ENCODE measurements around the gene PLA2R1. TPM values are rescaled to one million over a fixed set of nuclear protein-coding genes. Genes with fewer than 3 reads are reported as not detected.

PLA2R1 gene
- polyA plus RNA-seq, 3 donors = not detected

DNA sequence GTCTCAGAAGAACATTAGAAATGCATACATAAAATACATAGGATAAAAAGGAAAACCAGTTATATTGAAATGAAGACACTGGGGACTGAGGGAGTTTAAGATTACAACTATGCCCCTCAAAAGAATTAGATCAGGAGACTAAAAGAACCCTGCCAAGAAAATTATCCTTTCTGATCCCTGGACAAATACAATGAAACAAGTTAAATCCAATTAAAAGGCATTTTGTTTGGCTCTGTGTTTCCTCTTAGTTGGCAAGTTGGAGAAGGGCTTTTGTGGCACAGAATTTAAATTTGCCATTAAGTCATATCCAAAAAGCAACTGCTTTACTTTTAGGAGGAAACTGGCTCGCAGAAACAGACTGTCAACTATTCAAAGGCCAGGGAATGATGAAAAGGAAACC is 165.3 kb downstream of the PLA2R1 start:
- Histone ChIP-seq H3K9me3 (replicated peaks in 1 of 2; ENCODE audit: control insufficient read depth in 1 of 2, insufficient read depth in 1 of 2, low read length in 2 of 2) (no peaks in the 10 kb centered on the region), H3K27ac (ENCODE audit: low read depth in 1 of 2, low read length in 2 of 2) (no peak overlapping the region), H3K4me3 (replicated peaks in 1 of 3; ENCODE audit: low read depth in 2 of 3, low read length in 3 of 3) (no peak overlapping the region), H2AFZ (ENCODE audit: insufficient read depth, low read depth, low read length, poor library complexity, severe bottlenecking) (no peak overlapping the region), H3K9ac (ENCODE audit: insufficient read depth, low read length, poor library complexity, severe bottlenecking) (no peak overlapping the region), H3K36me3 (replicated peaks in 1 of 2; ENCODE audit: control insufficient read depth in 1 of 2, insufficient read depth in 2 of 2, low read length in 2 of 2) (peaks cover 5 to 48% of the 10 kb centered on the region in 2 donors), H3K79me2 (ENCODE audit: insufficient read depth, low read length) (peaks cover 34% of the 10 kb centered on the region), H3K4me1 (ENCODE audit: control insufficient read depth in 1 of 2, insufficient read depth in 2 of 2, low read length in 2 of 2) (peaks cover 19 to 24% of the 10 kb centered on the region in 2 donors), H3K4me2 (replicated peaks; ENCODE audit: extremely low read depth, low read length, poor library complexity, severe bottlenecking) (no peak overlapping the region), H3K27me3 (ENCODE audit: control insufficient read depth in 2 of 2, insufficient read depth in 2 of 2, low read length in 2 of 2) (no peaks in the 10 kb centered on the region), H4K20me1 (ENCODE audit: insufficient read depth, low read length) (peaks cover 6% of the 10 kb centered on the region)
- Mint-ChIP-seq H3K4me1 (peaks cover 32% of the 10 kb centered on the region), H3K27ac (peak overlapping the region in 1 of 7 donors; percentile 61), H3K4me3 (no peak overlapping the region), H3K9me3 (no peaks in the 10 kb centered on the region), H3K27me3 (ENCODE audit: low read depth in 3 of 3) (no peaks in the 10 kb centered on the region), H3K36me3 (peaks cover 28 to 39% of the 10 kb centered on the region in 2 donors)
- DNase-seq = no peak
- no CpG with 5 or more reads among the region's 1 CpG for WGBS (ENCODE audit: insufficient coverage)
- intact Hi-C loops (cut with micrococcal nuclease) = no loop called here
- TF ChIP-seq, protein P1, sequence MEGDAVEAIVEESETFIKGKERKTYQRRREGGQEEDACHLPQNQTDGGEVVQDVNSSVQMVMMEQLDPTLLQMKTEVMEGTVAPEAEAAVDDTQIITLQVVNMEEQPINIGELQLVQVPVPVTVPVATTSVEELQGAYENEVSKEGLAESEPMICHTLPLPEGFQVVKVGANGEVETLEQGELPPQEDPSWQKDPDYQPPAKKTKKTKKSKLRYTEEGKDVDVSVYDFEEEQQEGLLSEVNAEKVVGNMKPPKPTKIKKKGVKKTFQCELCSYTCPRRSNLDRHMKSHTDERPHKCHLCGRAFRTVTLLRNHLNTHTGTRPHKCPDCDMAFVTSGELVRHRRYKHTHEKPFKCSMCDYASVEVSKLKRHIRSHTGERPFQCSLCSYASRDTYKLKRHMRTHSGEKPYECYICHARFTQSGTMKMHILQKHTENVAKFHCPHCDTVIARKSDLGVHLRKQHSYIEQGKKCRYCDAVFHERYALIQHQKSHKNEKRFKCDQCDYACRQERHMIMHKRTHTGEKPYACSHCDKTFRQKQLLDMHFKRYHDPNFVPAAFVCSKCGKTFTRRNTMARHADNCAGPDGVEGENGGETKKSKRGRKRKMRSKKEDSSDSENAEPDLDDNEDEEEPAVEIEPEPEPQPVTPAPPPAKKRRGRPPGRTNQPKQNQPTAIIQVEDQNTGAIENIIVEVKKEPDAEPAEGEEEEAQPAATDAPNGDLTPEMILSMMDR (IDR thresholded peaks at IDR 0.05) = no peak

DNA sequence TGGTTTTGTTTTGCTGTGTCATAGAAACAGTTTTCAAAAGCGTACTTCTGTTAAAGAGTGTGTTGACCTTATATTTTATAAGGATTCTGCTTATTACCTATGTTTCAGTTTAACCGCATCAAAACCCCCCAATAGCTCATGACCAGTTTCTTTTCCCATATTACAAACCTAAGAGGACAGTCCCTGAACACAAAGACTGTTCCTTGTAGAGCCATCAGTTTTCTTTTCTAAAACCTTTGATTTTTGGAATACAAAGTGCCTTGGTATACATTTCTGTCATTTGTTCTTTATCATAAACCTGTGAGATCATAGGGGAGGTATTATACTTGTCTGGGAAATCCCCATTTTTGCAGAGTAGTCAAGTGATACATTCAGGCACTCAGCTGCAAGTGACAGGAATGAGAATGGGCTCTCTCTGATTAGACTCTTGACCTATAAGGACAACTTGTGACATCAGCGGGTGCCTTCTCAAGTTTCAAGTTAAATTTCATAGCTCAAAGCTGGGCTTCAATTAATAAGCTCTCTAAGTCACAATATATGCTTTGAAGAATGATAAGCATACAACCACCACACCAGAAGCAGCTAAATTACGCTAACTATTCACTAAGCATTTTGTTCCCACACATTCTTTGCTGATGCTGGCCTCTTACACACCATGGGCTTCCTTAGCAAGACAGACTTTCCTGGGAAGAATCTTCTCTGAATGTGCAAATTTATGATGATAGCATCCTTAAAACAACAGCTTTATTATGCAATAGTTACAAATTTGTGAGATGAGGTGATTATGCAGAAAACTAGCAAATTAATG is 167.0 kb downstream of the PLA2R1 start:
- peaks cover 6% of the 10 kb centered on the region for H4K20me1 ChIP-seq (ENCODE audit: insufficient read depth, low read length)
- no peak overlapping the region for H3K9ac ChIP-seq (ENCODE audit: insufficient read depth, low read length, poor library complexity, severe bottlenecking)
- Mint-ChIP-seq H3K4me3 (no peak overlapping the region), H3K27me3 (ENCODE audit: low read depth in 3 of 3) (no peaks in the 10 kb centered on the region), H3K4me1 (peaks cover 34% of the 10 kb centered on the region), H3K27ac (no peak overlapping the region), H3K9me3 (no peaks in the 10 kb centered on the region), H3K36me3 (peaks cover 27 to 35% of the 10 kb centered on the region in 2 donors)
- TF ChIP-seq, protein P1 (IDR thresholded peaks at IDR 0.05) = no peak
- H3K4me3 ChIP-seq (replicated peaks in 1 of 3; ENCODE audit: low read depth in 2 of 3, low read length in 3 of 3) = no peak overlapping the region
- peaks cover 5 to 51% of the 10 kb centered on the region in 2 donors for H3K36me3 ChIP-seq (replicated peaks in 1 of 2; ENCODE audit: control insufficient read depth in 1 of 2, insufficient read depth in 2 of 2, low read length in 2 of 2)
- no peaks in the 10 kb centered on the region for H3K9me3 ChIP-seq (replicated peaks in 1 of 2; ENCODE audit: control insufficient read depth in 1 of 2, insufficient read depth in 1 of 2, low read length in 2 of 2)
- no peak overlapping the region for H3K4me2 ChIP-seq (replicated peaks; ENCODE audit: extremely low read depth, low read length, poor library complexity, severe bottlenecking)
- H3K4me1 ChIP-seq (ENCODE audit: control insufficient read depth in 1 of 2, insufficient read depth in 2 of 2, low read length in 2 of 2) = peaks cover 30 to 33% of the 10 kb centered on the region in 2 donors
- peaks cover 21% of the 10 kb centered on the region for H3K79me2 ChIP-seq (ENCODE audit: insufficient read depth, low read length)
- H2AFZ ChIP-seq (ENCODE audit: insufficient read depth, low read depth, low read length, poor library complexity, severe bottlenecking) = no peak overlapping the region
- no peak overlapping the region for H3K27ac ChIP-seq (ENCODE audit: low read depth in 1 of 2, low read length in 2 of 2)
- intact Hi-C loops (cut with micrococcal nuclease) = no loop called here
- no CpG with 5 or more reads among the region's 4 CpGs for WGBS (ENCODE audit: insufficient coverage)
- no peaks in the 10 kb centered on the region for H3K27me3 ChIP-seq (ENCODE audit: control insufficient read depth in 2 of 2, insufficient read depth in 2 of 2, low read length in 2 of 2)
- no peak for DNase-seq

All from CD14-positive monocyte (primary cell).